NCI-H2227 (cell line): ENCODE results near the gene WDFY2.

Source experiments
- DNase-seq: peaks from one replicate; lab custom pipeline; 2025; ENCODE audit not compliant: unreplicated experiment; lab: John Stamatoyannopoulos, UW

Gene WDFY2

DNA sequence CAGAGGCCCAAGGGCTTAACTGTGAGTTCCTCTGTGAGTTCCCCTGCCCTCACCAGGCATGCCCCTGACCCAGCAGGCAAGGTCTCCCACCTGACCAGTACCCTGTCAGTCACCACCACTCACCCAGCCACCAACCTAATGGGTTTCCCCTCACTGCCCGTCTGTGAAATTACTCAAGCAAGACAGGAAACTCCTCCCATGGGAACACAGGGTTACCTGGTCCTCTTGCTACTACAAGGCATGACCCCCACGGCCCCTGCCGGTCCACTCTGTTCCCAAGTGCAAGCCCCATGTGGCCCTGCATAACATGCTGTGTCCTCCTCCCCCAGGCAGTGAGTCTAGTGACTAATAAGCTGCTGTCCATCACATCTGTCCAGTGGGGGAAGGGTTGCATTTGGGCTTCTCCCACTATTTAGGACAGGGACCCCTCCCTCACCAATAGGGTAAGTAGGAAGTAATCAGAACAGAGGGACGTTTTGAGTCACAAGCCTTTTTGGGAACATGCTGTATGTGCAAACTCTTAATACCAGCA, 227.7 kb downstream of the WDFY2 start:
- no peak for DNase-seq

GRCh38 chr13:51814071-51814470, 229.8 kb downstream of the WDFY2 start:
- no peak for DNase-seq

DNA sequence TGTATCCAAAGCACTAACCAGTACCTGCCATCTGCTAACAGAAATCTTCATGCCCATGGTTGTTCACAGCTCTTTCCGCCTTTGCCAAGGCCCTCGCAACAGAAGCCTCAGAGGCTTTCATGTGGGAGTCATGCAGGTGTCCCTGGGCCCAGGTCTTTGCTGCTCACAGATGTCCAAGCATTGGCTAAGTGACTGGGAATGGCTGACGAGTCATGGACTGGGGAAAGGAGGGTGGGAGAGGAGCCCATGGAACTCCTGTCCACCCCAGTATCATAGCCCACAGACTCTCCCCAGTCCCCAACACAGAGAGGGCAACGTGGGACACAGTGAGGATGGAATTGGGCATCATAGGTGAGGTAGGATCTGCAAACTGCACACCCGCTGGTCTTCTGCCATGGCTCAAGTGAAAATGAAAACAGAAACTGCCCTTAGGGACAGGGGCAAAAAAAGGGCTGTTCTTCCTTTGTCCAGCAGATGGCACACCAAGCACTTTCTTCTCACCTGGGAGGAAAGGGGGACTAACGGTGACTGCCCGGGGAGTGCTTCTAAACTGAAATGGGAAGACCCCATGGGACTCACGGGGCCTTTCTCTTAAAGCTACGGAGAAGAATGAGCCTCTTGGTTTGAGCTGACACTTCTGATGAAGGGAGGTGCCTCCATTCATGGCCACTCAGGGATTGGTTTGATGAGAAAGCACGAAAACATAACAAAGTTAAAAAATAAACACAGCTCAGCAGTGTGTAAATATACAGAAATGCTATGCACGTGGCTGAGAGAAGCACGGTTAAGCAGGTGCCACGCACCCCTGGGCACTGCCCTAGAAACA, 230.8 kb downstream of the WDFY2 start:
- peak; percentile 62 for DNase-seq

GRCh38 chr13:51815848-51816247, 231.6 kb downstream of the WDFY2 start:
- DNase-seq: peak; percentile 30

- no peak for DNase-seq
These were observed 232.5 kb downstream of the WDFY2 start for GRCh38 chr13:51816604-51817249.
